Naive B cell (primary cell): ENCODE results near the gene KIF1A. TPM values are rescaled to one million over a fixed set of nuclear protein-coding genes. Genes with fewer than 3 reads are reported as not detected.

ENCODE experiments used
- ATAC-seq, 2 donors: fragments of 150-1000 bp; cut with Tn5 transposase; 2 replicates each; pipeline ENCODE4 v1.10.0; 2021; ENCODE audit warnings: low read depth in 2 of 2, mild to moderate bottlenecking in 2 of 2, moderate library complexity in 2 of 2
- DNase-seq: peaks from one replicate; pipeline ENCODE4 v3.0.0; 2022
- H3K27ac Mint-ChIP-seq, 6 donors: one replicate each; pipeline ENCODE4 v1.8.0; 2020 to 2022; ENCODE audit warnings: mild to moderate bottlenecking in 6 of 6, mixed read lengths in 6 of 6, moderate library complexity in 5 of 6, inconsistent platforms in 2 of 6
- H3K27me3 Mint-ChIP-seq, 3 donors: one replicate each; pipeline ENCODE4 v1.8.0; 2021 to 2022; ENCODE audit warnings: mixed read lengths in 3 of 3, mild to moderate bottlenecking in 1 of 3
- H3K36me3 Mint-ChIP-seq, 2 donors: one replicate each; pipeline ENCODE4 v1.8.0; 2020 to 2022; ENCODE audit warnings: mixed read lengths in 2 of 2, inconsistent platforms in 1 of 2, mild to moderate bottlenecking in 1 of 2
- H3K4me1 Mint-ChIP-seq, 3 donors: one replicate each; pipeline ENCODE4 v1.8.0; 2020 to 2022; ENCODE audit warnings: mixed read lengths in 3 of 3, inconsistent platforms in 1 of 3, mild to moderate bottlenecking in 1 of 3, moderate library complexity in 1 of 3
- H3K4me3 Mint-ChIP-seq, 8 donors: one replicate each; pipeline ENCODE4 v1.8.0; 2020 to 2022; ENCODE audit warnings: mild to moderate bottlenecking in 8 of 8, mixed read lengths in 8 of 8, moderate library complexity in 8 of 8, inconsistent platforms in 2 of 8
- H3K9me3 Mint-ChIP-seq, 7 donors: one replicate each; pipeline ENCODE4 v1.8.0; 2020 to 2022; ENCODE audit warnings: mixed read lengths in 7 of 7, mild to moderate bottlenecking in 5 of 7, inconsistent platforms in 2 of 7, moderate library complexity in 1 of 7
- polyA plus RNA-seq, 6 donors: library from polyadenylated mRNA; unstranded; fragments of 300-500 nt; fragmentation: Illumina TruSeq; gene quantifications; one replicate each; pipeline ENCODE4 v1.2.3, GENCODE V29; 2021; ENCODE audit warnings: low read depth in 6 of 6

The KIF1A gene
- polyA plus RNA-seq, 6 donors from 2014 or later, result not detected

DNA sequence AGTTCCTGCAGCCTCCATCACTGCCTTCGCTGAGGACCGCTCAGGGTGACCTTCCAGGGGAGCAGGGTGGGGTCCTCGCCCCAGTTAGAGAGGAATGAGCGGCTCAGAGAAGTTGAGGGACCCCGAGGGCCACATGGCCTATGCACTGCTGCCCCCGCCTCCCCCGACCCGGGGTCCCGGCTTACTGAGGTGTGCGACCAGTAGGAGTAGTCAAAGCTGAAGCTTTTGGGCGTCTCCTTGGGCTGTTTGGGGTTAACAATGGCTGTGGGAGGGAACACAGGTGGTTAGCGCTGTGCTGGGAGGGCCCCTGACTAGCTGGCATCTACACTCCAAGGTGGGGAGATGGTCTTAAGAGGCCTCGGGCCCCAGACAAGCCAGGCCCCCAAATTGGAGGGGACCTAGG, 31.0 kb downstream of the KIF1A start:
- peaks cover under 1 to 10% (median 2%) of the 10 kb centered on the region in 3 donors for H3K27me3 Mint-ChIP-seq
- H3K4me3 Mint-ChIP-seq, result no peak overlapping the region
- H3K27ac Mint-ChIP-seq, result no peak overlapping the region
- H3K4me1 Mint-ChIP-seq, result no peaks in the 10 kb centered on the region
- no peaks in the 10 kb centered on the region for H3K36me3 Mint-ChIP-seq
- H3K9me3 Mint-ChIP-seq, result no peaks in the 10 kb centered on the region
- DNase-seq (no peak), ATAC-seq (no peak)

GRCh38 chr2:240788482-240788881, 31.5 kb downstream of the KIF1A start:
- Mint-ChIP-seq H3K4me1 (no peaks in the 10 kb centered on the region), H3K9me3 (no peaks in the 10 kb centered on the region), H3K27me3 (peaks cover 0 to 8% (median 0%) of the 10 kb centered on the region in 3 donors), H3K4me3 (no peak overlapping the region), H3K36me3 (no peaks in the 10 kb centered on the region), H3K27ac (peak overlapping the region in 1 of 6 donors; percentile 68)
- no peak for DNase-seq
- ATAC-seq, result no peak

- H3K27ac Mint-ChIP-seq, result no peak overlapping the region
- no peaks in the 10 kb centered on the region for H3K4me1 Mint-ChIP-seq
- ATAC-seq (no peak), DNase-seq (no peak)
- H3K9me3 Mint-ChIP-seq, result no peaks in the 10 kb centered on the region
- no peak overlapping the region for H3K4me3 Mint-ChIP-seq
- H3K36me3 Mint-ChIP-seq, result no peaks in the 10 kb centered on the region
- H3K27me3 Mint-ChIP-seq, result peaks cover 0 to 8% (median 0%) of the 10 kb centered on the region in 3 donors
Measured at GRCh38 chr2:240787521-240788472, 32.2 kb downstream of the KIF1A start.

DNA sequence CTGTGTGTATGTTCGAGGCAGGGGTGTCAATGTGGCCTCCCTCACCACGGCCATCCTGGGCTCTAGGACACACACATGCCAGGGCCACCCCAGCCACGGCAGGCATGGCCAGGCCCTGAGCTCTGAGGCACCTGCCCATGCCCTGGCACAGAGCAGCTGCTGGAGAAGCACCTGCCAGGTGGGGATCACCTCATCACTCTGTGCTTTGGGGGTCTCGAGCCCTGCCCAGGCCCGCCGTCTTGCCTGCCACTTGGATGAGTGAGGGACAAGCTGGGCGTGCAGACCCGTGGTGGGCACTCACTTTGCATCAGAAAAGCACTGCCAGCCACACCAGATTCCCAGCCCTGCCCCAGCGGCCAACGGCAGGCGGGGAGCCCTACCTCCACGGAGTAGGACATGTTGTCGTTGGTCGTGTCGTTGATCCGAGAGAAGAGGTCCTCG, 33.1 kb downstream of the KIF1A start:
- Mint-ChIP-seq H3K9me3 (no peaks in the 10 kb centered on the region), H3K27me3 (peaks cover 0 to 8% (median 0%) of the 10 kb centered on the region in 3 donors), H3K4me3 (no peak overlapping the region), H3K36me3 (no peaks in the 10 kb centered on the region), H3K4me1 (no peaks in the 10 kb centered on the region), H3K27ac (no peak overlapping the region)
- DNase-seq (no peak), ATAC-seq (no peak)

- DNase-seq (no peak), ATAC-seq (no peak)
- Mint-ChIP-seq H3K4me3 (no peak overlapping the region), H3K27me3 (peaks cover 0 to 8% (median 0%) of the 10 kb centered on the region in 3 donors), H3K4me1 (no peaks in the 10 kb centered on the region), H3K36me3 (no peaks in the 10 kb centered on the region), H3K27ac (no peak overlapping the region), H3K9me3 (no peaks in the 10 kb centered on the region)
Measured at GRCh38 chr2:240786355-240786841, 33.6 kb downstream of the KIF1A start.

GRCh38 chr2:240785424-240786335, 34.3 kb downstream of the KIF1A start:
- H3K27ac Mint-ChIP-seq, result no peak overlapping the region
- H3K4me3 Mint-ChIP-seq, result no peak overlapping the region
- no peaks in the 10 kb centered on the region for H3K36me3 Mint-ChIP-seq
- peaks cover 0 to 8% (median 0%) of the 10 kb centered on the region in 3 donors for H3K27me3 Mint-ChIP-seq
- H3K4me1 Mint-ChIP-seq, result no peaks in the 10 kb centered on the region
- no peaks in the 10 kb centered on the region for H3K9me3 Mint-ChIP-seq
- DNase-seq (no peak), ATAC-seq (no peak)

DNA sequence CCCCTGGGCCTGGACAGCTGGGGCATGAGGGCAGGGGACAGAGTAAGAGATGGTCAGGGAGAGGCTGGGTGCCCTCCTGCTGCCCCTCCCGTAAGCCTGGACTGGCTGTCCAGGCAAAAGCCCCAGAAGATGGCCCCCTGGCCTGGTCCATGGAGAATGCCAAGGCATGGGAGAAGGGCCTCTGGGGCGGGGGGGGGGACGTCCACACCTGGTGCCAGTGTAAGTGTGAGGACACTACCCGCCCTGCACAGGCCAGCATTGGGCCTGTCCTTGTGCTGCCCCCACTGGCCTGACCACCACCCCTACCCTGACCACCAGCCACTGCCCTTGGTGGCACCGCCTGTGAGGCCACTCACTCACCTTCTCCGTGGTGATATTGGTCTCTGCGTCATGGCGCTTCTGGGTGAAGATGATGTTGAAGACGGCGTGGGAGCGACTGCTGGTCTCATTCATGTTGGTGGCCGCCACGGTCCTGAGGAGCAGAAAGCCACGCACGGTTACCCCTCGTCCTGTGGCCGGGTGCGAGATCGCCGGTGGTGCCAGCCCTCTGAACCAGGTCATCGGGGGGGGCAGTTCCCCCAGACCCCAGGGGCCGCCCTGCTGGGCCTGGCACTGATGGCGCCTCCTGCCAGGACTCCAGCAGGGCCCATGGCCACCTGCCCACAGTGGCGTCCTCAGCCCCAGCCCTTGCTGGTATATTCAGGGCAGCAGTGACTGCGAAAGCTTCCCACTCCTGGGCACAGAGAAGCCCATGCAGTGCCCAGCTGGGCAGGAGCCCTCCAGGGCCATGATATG, 35.2 kb downstream of the KIF1A start:
- ATAC-seq (no peak), DNase-seq (no peak)
- H3K4me3 Mint-ChIP-seq, result no peak overlapping the region
- H3K27ac Mint-ChIP-seq, result peak overlapping the region in 1 of 6 donors; percentile 12
- H3K27me3 Mint-ChIP-seq, result peaks cover 0 to 8% (median 0%) of the 10 kb centered on the region in 3 donors
- no peaks in the 10 kb centered on the region for H3K36me3 Mint-ChIP-seq
- H3K9me3 Mint-ChIP-seq, result no peaks in the 10 kb centered on the region
- no peaks in the 10 kb centered on the region for H3K4me1 Mint-ChIP-seq

- no peaks in the 10 kb centered on the region for H3K9me3 Mint-ChIP-seq
- DNase-seq, result no peak
- no peak overlapping the region for H3K27ac Mint-ChIP-seq
Measured at GRCh38 chr2:240783819-240784621, 36.0 kb downstream of the KIF1A start.

GRCh38 chr2:240782886-240783818, 36.9 kb downstream of the KIF1A start:
- Mint-ChIP-seq H3K27me3 (peaks cover 0 to under 1% (median 0%) of the 10 kb centered on the region in 3 donors), H3K4me1 (no peaks in the 10 kb centered on the region), H3K9me3 (no peaks in the 10 kb centered on the region), H3K27ac (no peak overlapping the region), H3K4me3 (no peak overlapping the region), H3K36me3 (no peaks in the 10 kb centered on the region)
- DNase-seq (no peak), ATAC-seq (no peak)

More at GRCh38 chr2:240783819-240784621, 36.0 kb downstream of the KIF1A start:
- Mint-ChIP-seq H3K27me3 (peaks cover 0 to 8% (median 0%) of the 10 kb centered on the region in 3 donors), H3K36me3 (no peaks in the 10 kb centered on the region), H3K4me3 (no peak overlapping the region), H3K4me1 (no peaks in the 10 kb centered on the region)
- no peak for ATAC-seq

DNA sequence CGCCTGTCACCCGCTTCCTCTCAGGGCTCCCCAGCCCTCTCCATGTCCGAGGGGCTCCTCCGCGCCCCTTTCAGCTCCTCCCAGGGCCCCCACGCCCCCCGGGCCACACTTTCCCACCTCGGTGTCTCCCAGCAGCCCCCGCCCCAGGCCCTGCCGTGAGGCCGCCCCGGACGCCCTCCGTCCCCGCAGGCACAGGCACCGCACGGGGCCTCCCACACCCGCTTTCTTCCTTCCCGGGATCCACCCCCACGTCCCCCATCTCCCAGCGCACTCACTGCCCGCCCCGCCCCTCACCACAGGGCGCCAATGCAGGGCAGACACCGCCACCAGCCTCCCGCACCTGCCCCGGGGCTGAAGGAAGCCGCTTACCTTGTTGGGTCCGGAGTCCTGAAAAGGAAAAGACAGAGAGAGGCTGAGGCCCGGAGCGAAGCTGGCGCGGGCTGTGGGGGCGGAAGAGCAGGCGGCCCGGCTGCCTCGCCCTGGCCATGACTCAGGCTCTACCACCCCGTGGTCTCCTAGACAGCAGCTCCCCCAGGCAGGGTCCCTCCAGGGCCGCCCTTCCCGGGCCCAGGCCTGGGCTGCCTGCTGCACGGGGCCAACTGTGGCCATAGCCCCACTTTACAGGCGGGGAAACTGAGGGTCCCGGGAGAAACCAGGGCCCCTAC, 37.7 kb downstream of the KIF1A start:
- DNase-seq, result no peak
- Mint-ChIP-seq H3K9me3 (no peaks in the 10 kb centered on the region), H3K4me3 (no peak overlapping the region), H3K4me1 (no peaks in the 10 kb centered on the region), H3K36me3 (no peaks in the 10 kb centered on the region), H3K27ac (no peak overlapping the region), H3K27me3 (no peaks in the 10 kb centered on the region)
- ATAC-seq, result no peak
